ENCODE measurements around the gene LYPD5. TPM values are rescaled to one million over a fixed set of nuclear protein-coding genes. Genes with fewer than 3 reads are reported as not detected.
A peak's percentile ranks its signal among the peaks of the same experiment; 100 is the strongest.
"Not testable (repeated sequence)": the region's sequence is repeated elsewhere in the genome, so short reads cannot be mapped to it uniquely, and the experiment has no call there.

The LYPD5 gene
- polyA plus RNA-seq (2013, experiment 1 of 2; ENCODE audit: insufficient read length): 0.16 TPM
- polyA plus RNA-seq (2013, experiment 2 of 2; ENCODE audit: insufficient read length): 0.33 TPM

- no peak for DNase-seq
Measured at GRCh38 chr19:43802216-43802951, at the start of gene LYPD5. LYPD5 (minus strand) TSS chr19:43802447; CDS start chr19:43802380, 67 bp downstream.

- no peak for DNase-seq
Measured at GRCh38 chr19:43848821-43849220, 46.6 kb upstream of the LYPD5 start.

- peak; percentile 6 for DNase-seq
Measured at GRCh38 chr19:43847884-43848283, 45.6 kb upstream of the LYPD5 start.

- no peak for DNase-seq
Measured at GRCh38 chr19:43847246-43847645, 45.0 kb upstream of the LYPD5 start.

GRCh38 chr19:43842007-43842406 is 39.8 kb upstream of the LYPD5 start:
- DNase-seq: no peak

- no peak for DNase-seq
Measured at GRCh38 chr19:43839139-43839538, 36.9 kb upstream of the LYPD5 start.

- DNase-seq: peak; percentile 91
Measured at GRCh38 chr19:43826787-43827754, 24.8 kb upstream of the LYPD5 start, which contains the start of gene ZNF283. ZNF283 (plus strand) TSS chr19:43827321; CDS start chr19:43833505, 6,184 bp downstream.

GRCh38 chr19:43824572-43824971 is 22.3 kb upstream of the LYPD5 start:
- peak; percentile 5 for DNase-seq

GRCh38 chr19:43823856-43824255 is 21.6 kb upstream of the LYPD5 start:
- DNase-seq: not testable (repeated sequence)

GRCh38 chr19:43820884-43821215 is 18.6 kb upstream of the LYPD5 start:
- no peak for DNase-seq

GRCh38 chr19:43820098-43820883 is 18.0 kb upstream of the LYPD5 start:
- DNase-seq: peak; percentile 58

- DNase-seq: no peak
Measured at GRCh38 chr19:43818500-43818899, 16.3 kb upstream of the LYPD5 start.

- DNase-seq: not testable (repeated sequence)
Measured at GRCh38 chr19:43817454-43817853, 15.2 kb upstream of the LYPD5 start.

- DNase-seq: no peak
Measured at GRCh38 chr19:43814663-43815352, 12.6 kb upstream of the LYPD5 start.

GRCh38 chr19:43812688-43813087 is 10.4 kb upstream of the LYPD5 start:
- no peak for DNase-seq

- DNase-seq: no peak
Measured at GRCh38 chr19:43812259-43812658, 10.0 kb upstream of the LYPD5 start.

- no peak for DNase-seq
Measured at GRCh38 chr19:43811837-43812236, 9.6 kb upstream of the LYPD5 start.

GRCh38 chr19:43809762-43810696 is 7.8 kb upstream of the LYPD5 start:
- DNase-seq: peak; percentile 58

GRCh38 chr19:43807651-43808050 is 5.4 kb upstream of the LYPD5 start:
- no peak for DNase-seq

GRCh38 chr19:43806848-43807247 is 4.6 kb upstream of the LYPD5 start:
- no peak for DNase-seq

- not testable (repeated sequence) for DNase-seq
Measured at GRCh38 chr19:43806401-43806800, 4.2 kb upstream of the LYPD5 start.
